Activated naive CD8-positive, alpha-beta T cell treated with anti-CD3 and anti-CD28 coated beads for 36 hours (primary cell): ENCODE measurements around the gene C9orf50. TPM values are rescaled to one million over a fixed set of nuclear protein-coding genes. Genes with fewer than 3 reads are reported as not detected.
A peak's percentile ranks its signal among the peaks of the same experiment; 100 is the strongest.
"Not testable (repeated sequence)": the region's sequence is repeated elsewhere in the genome, so short reads cannot be mapped to it uniquely, and the experiment has no call there.

ENCODE experiments used
- DNase-seq: peaks from one replicate; pipeline ENCODE4 v3.0.0; 2021
- H3K27ac Mint-ChIP-seq: one replicate; pipeline ENCODE4 v1.8.0; 2022; ENCODE audit warnings: mild to moderate bottlenecking, moderate library complexity, mixed read lengths
- H3K27me3 Mint-ChIP-seq: one replicate; pipeline ENCODE4 v1.8.0; 2022; ENCODE audit warnings: mild to moderate bottlenecking, mixed read lengths
- H3K36me3 Mint-ChIP-seq: one replicate; pipeline ENCODE4 v1.8.0; 2021; ENCODE audit warnings: mild to moderate bottlenecking, mixed read lengths
- H3K4me1 Mint-ChIP-seq: one replicate; pipeline ENCODE4 v1.8.0; 2021; ENCODE audit warnings: mixed read lengths
- H3K4me3 Mint-ChIP-seq: one replicate; pipeline ENCODE4 v1.8.0; 2022; ENCODE audit warnings: mild to moderate bottlenecking, moderate library complexity, mixed read lengths
- H3K9me3 Mint-ChIP-seq: one replicate; pipeline ENCODE4 v1.8.0; 2022; ENCODE audit warnings: mixed read lengths
- total RNA-seq, 2 experiments: library from RNA; stranded (reverse); gene quantifications; one replicate each; pipeline ENCODE4 v1.2.3, GENCODE V29; 2021

Gene C9orf50
- total RNA-seq, 2 experiments from 2014 or later = not detected

DNA sequence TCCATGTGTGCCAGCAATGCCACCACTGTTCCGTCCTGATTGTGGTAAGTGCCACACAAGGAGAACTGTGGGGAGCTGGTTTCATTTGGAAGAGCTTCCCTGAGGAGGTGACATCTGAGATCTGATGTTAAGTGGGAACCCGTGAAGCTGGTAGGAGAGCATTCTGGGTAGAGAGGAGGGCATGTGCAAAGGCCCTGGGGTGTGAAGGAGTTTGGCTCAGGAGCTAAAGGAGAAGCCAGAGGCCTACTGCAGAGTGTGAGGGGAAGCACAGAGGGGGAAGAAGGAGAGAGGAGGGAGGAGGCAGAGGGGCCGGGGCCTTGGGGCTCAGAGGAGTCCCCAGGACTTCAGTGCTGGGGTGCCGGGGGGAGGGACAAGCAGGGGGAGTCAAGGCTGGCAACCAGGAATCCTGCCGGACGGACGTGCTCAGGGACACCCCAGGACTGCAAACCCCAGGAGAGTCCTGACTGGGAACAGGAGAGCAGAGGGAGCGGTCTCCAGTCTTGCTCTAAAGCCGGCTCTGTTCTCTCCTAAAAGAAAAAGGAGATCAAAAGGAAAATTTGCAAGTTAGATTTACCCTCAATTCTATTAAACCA lies 19.7 kb downstream of the C9orf50 start:
- H3K27me3 Mint-ChIP-seq = peaks cover 9% of the 10 kb centered on the region
- no peaks in the 10 kb centered on the region for H3K36me3 Mint-ChIP-seq
- no peaks in the 10 kb centered on the region for H3K9me3 Mint-ChIP-seq
- peaks cover 27% of the 10 kb centered on the region for H3K4me1 Mint-ChIP-seq
- DNase-seq = no peak
- no peak overlapping the region for H3K27ac Mint-ChIP-seq
- H3K4me3 Mint-ChIP-seq = no peak overlapping the region

- DNase-seq = no peak
- Mint-ChIP-seq H3K4me3 (peak overlapping the region; percentile 8), H3K27ac (no peak overlapping the region), H3K4me1 (peaks cover 23% of the 10 kb centered on the region), H3K27me3 (peaks cover 9% of the 10 kb centered on the region), H3K36me3 (no peaks in the 10 kb centered on the region), H3K9me3 (no peaks in the 10 kb centered on the region)
Observed at GRCh38 chr9:129598089-129598596, 22.8 kb downstream of the C9orf50 start.

DNA sequence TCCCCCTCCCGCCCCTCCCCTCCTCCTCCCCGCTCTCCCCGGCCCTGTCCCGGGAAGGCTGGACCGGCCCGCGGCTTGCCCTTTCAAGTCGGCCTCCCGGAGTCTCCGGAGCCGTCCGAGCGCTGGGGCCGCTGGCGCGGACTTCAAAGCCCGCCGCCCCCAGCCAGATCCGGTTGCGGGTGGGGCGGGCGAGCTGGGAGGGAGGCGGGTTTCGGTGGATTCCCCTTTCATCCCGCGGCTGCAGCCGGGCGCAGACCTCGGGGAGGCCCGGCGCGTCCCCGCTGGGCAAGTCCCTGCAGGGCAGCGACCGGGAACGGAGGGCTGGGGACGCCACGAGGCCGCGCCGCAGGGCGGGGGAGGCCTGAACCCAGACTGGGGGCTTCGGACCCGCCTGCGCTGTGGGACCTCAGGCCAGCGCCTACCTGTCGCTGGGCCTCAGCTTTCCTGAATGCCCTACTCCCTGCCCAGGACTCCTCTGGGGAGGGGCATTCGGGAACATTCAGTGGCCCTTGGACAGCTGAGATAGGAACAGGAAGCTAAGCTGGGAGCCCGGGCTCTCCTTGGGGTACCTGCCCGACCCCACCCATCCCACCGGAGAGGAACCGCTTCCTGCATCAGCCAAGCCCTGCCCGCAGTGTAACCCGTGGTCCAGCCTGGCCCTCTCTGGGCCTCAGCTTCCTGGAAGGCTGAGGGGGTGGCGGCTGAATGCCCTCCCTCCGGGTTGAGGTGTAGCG lies 23.4 kb downstream of the C9orf50 start:
- peaks cover 20% of the 10 kb centered on the region for H3K4me1 Mint-ChIP-seq
- H3K4me3 Mint-ChIP-seq = peak overlapping the region; percentile 8
- DNase-seq = peak; percentile 52
- H3K27ac Mint-ChIP-seq = no peak overlapping the region
- peaks cover 9% of the 10 kb centered on the region for H3K27me3 Mint-ChIP-seq
- H3K9me3 Mint-ChIP-seq = no peaks in the 10 kb centered on the region
- H3K36me3 Mint-ChIP-seq = no peaks in the 10 kb centered on the region

DNA sequence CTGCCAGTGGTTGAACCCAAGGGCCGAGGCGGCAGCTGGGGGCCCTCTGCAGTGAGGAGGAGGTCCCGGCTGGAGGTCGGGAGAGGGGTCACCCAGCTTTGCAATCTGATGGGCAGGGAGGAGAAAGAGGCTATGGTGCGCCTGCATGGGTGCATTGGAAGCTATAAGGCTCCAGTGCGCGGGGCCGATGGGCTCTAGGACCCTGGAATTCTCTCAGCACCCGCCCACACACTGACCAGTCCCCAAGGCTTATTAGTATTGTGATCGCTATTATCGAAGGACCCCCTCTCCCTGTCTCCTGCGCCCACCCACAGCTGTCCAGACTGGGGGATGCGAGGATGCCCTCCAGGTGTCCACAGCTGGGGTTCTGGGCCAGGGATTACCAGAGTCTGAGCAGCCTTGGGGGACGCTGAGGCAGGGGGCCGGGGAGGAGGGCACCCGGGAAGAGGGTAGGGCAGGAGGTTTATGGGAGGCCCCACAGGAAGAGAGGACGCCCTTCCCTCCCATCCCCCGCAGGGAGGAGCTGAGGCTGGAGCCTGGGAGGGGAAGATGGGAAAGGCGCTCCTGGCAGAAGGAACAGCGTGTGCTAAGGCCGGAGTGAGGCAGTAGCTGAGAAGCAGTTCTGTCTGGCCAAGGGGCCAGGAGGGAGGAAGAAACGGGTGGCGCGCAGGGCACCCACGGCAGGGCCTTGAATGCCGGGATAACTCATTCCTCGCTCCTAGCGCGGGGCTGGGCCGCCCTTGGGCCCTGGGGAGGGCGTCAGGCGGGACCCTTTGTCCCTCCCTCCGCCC lies 24.2 kb downstream of the C9orf50 start:
- H3K27me3 Mint-ChIP-seq = peaks cover 9% of the 10 kb centered on the region
- no peak overlapping the region for H3K27ac Mint-ChIP-seq
- no peaks in the 10 kb centered on the region for H3K9me3 Mint-ChIP-seq
- no peaks in the 10 kb centered on the region for H3K36me3 Mint-ChIP-seq
- DNase-seq = no peak
- no peak overlapping the region for H3K4me3 Mint-ChIP-seq
- H3K4me1 Mint-ChIP-seq = peaks cover 20% of the 10 kb centered on the region

GRCh38 chr9:129595903-129596540 lies 24.9 kb downstream of the C9orf50 start:
- Mint-ChIP-seq H3K4me1 (peaks cover 20% of the 10 kb centered on the region), H3K27ac (no peak overlapping the region), H3K36me3 (no peaks in the 10 kb centered on the region), H3K4me3 (no peak overlapping the region), H3K9me3 (no peaks in the 10 kb centered on the region), H3K27me3 (peaks cover 8% of the 10 kb centered on the region)
- DNase-seq = no peak

DNA sequence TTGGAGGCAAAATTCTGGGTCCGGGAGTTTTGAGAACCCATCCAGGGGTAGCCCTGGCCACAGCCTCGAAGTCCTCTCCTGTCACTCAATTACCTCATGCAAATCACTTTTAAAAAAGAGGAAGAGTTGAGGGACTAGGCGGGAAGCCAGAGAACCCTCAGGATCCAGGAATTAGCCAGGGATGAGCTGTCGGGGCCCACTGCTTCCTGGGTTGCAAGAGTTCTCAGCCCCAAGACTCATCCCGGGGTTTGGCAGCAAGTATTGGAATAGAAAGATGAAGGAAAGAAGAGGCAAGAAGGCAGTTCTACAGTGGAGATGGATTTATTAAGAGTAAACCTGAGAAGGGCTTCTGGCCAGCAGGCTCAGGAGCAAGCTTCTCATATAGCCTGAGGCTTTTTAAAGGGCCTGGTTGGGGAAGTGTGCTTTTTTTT lies 25.6 kb downstream of the C9orf50 start:
- no peak for DNase-seq
- Mint-ChIP-seq H3K36me3 (no peaks in the 10 kb centered on the region), H3K27ac (no peak overlapping the region), H3K4me1 (peaks cover 20% of the 10 kb centered on the region), H3K27me3 (peaks cover 5% of the 10 kb centered on the region), H3K4me3 (no peak overlapping the region), H3K9me3 (no peaks in the 10 kb centered on the region)

DNA sequence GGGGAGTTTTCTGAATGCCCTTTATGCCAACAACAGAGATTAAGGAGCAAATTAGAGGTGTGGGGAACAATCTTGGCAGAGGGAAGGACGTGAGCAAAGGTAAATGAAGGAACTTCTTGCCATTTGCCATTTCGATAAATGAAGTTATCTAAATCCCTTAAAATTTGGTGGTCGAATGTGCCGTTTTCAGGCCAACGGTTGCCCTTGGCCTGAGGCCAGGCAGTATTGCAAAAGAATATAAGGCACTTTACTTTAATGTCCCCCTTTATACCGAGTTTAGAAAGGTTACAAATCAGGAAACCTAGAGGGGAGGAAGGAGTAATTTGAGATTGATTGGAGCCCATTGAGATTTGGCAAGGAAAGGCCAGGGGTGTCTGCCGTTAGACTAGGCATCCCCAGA lies 26.3 kb downstream of the C9orf50 start:
- Mint-ChIP-seq H3K4me1 (peaks cover 20% of the 10 kb centered on the region), H3K27ac (no peak overlapping the region), H3K4me3 (no peak overlapping the region), H3K36me3 (no peaks in the 10 kb centered on the region), H3K9me3 (no peaks in the 10 kb centered on the region), H3K27me3 (peaks cover 5% of the 10 kb centered on the region)
- DNase-seq = no peak

DNA sequence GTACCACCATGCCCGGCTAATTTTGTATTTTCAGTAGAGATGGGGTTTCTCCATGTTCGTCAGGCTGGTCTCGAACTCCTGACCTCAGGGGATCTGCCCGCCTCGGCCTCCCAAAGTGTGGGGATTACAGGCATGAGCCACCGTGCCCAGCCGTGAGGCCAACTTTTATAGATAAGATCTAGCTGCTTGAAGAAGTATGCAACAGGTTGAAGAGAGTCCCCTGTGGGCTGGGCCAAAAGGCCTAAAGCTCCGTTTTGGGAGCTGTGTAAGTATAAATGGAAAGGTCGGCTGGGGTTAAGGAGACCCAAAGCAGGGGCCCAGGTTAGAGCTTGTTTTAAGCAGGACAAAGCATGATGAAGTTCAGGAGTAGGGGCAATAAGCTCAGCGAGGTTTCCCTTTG lies 28.1 kb downstream of the C9orf50 start:
- H3K4me3 Mint-ChIP-seq, H3K36me3 Mint-ChIP-seq, H3K27ac Mint-ChIP-seq, H3K9me3 Mint-ChIP-seq, H3K27me3 Mint-ChIP-seq, DNase-seq: not testable (repeated sequence)
- H3K4me1 Mint-ChIP-seq = peaks cover 12% of the 10 kb centered on the region

GRCh38 chr9:129591916-129592315 lies 29.0 kb downstream of the C9orf50 start:
- Mint-ChIP-seq H3K27ac (no peak overlapping the region), H3K4me3 (no peak overlapping the region), H3K4me1 (peaks cover 17% of the 10 kb centered on the region), H3K27me3 (no peaks in the 10 kb centered on the region), H3K9me3 (no peaks in the 10 kb centered on the region), H3K36me3 (no peaks in the 10 kb centered on the region)
- no peak for DNase-seq

GRCh38 chr9:129590466-129590865 lies 30.4 kb downstream of the C9orf50 start:
- DNase-seq = no peak
- H3K27me3 Mint-ChIP-seq = no peaks in the 10 kb centered on the region
- no peaks in the 10 kb centered on the region for H3K36me3 Mint-ChIP-seq
- H3K4me1 Mint-ChIP-seq = peaks cover 14% of the 10 kb centered on the region
- no peaks in the 10 kb centered on the region for H3K9me3 Mint-ChIP-seq
- H3K27ac Mint-ChIP-seq = no peak overlapping the region
- no peak overlapping the region for H3K4me3 Mint-ChIP-seq

GRCh38 chr9:129587487-129588262 lies 33.2 kb downstream of the C9orf50 start:
- H3K9me3 Mint-ChIP-seq = no peaks in the 10 kb centered on the region
- no peaks in the 10 kb centered on the region for H3K36me3 Mint-ChIP-seq
- no peak overlapping the region for H3K4me3 Mint-ChIP-seq
- H3K4me1 Mint-ChIP-seq = peaks cover 30% of the 10 kb centered on the region
- H3K27me3 Mint-ChIP-seq = no peaks in the 10 kb centered on the region
- no peak for DNase-seq
- no peak overlapping the region for H3K27ac Mint-ChIP-seq

GRCh38 chr9:129586685-129587084 lies 34.2 kb downstream of the C9orf50 start:
- Mint-ChIP-seq H3K4me3 (no peak overlapping the region), H3K36me3 (no peaks in the 10 kb centered on the region), H3K27ac (no peak overlapping the region), H3K27me3 (no peaks in the 10 kb centered on the region), H3K9me3 (no peaks in the 10 kb centered on the region), H3K4me1 (peaks cover 38% of the 10 kb centered on the region)
- no peak for DNase-seq

- Mint-ChIP-seq H3K27me3 (no peaks in the 10 kb centered on the region), H3K36me3 (no peaks in the 10 kb centered on the region), H3K9me3 (no peaks in the 10 kb centered on the region), H3K27ac (peak overlapping the region; percentile 17), H3K4me1 (peaks cover 38% of the 10 kb centered on the region), H3K4me3 (no peak overlapping the region)
- DNase-seq = no peak
Observed at GRCh38 chr9:129586245-129586644, 34.7 kb downstream of the C9orf50 start.

DNA sequence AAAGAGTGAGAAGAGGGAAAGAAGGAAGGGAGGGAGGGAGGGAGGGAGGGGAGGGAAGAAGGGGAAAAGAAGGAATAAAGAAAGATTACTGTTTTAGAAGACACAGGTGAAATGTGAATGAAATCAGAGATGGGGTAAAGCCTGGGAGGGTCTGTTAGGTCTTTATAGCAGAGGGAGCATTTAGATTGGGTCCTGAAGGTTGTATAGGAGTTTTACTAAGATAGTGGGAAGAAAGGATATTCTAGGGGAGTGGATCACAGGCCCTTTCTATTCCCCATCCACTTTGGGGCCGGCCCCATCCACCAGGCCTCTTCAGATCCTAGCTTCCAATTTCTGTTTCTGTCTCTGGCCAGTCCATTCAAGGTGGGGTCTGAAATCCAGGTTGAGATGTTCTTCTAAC lies 35.5 kb downstream of the C9orf50 start:
- H3K4me1 Mint-ChIP-seq = peaks cover 42% of the 10 kb centered on the region
- H3K9me3 Mint-ChIP-seq = no peaks in the 10 kb centered on the region
- H3K36me3 Mint-ChIP-seq = no peaks in the 10 kb centered on the region
- H3K27ac Mint-ChIP-seq = no peak overlapping the region
- H3K27me3 Mint-ChIP-seq = no peaks in the 10 kb centered on the region
- DNase-seq = no peak
- H3K4me3 Mint-ChIP-seq = no peak overlapping the region
